GM08714 (cell line): ENCODE measurements around the gene CCDC60.

Experiments
- H3K4me3 ChIP-seq: fragments of 200-500 bp; sonication (Bioruptor generic); 2 replicates; pipeline ENCODE4 v1.5.1; 2014; ENCODE audit warnings: mild to moderate bottlenecking, low read length, inconsistent platforms
- ZNF274 ChIP-seq: IDR thresholded peaks from 2 replicates; pipeline ENCODE4 v1.6.1; 2012; ENCODE audit warnings: mild to moderate bottlenecking, low read depth, low read length

Gene CCDC60

GRCh38 chr12:119366007-119366406 lies 31.5 kb downstream of the CCDC60 start:
- H3K4me3 ChIP-seq, result no peak overlapping the region
- TF ChIP-seq ZNF274, result no peak

GRCh38 chr12:119369161-119369560 lies 34.6 kb downstream of the CCDC60 start:
- no peak for TF ChIP-seq ZNF274

GRCh38 chr12:119369907-119370546 lies 35.5 kb downstream of the CCDC60 start:
- H3K4me3 ChIP-seq, result no peak overlapping the region
- TF ChIP-seq ZNF274, result no peak

More at GRCh38 chr12:119369161-119369560, 34.6 kb downstream of the CCDC60 start:
- no peak overlapping the region for H3K4me3 ChIP-seq

GRCh38 chr12:119372540-119372939 lies 38.0 kb downstream of the CCDC60 start:
- no peak for TF ChIP-seq ZNF274

GRCh38 chr12:119373001-119373400 lies 38.5 kb downstream of the CCDC60 start:
- TF ChIP-seq ZNF274, result no peak
- no peak overlapping the region for H3K4me3 ChIP-seq

More at GRCh38 chr12:119372540-119372939, 38.0 kb downstream of the CCDC60 start:
- H3K4me3 ChIP-seq, result no peak overlapping the region

- TF ChIP-seq ZNF274, result no peak
- H3K4me3 ChIP-seq, result no peak overlapping the region
These were observed 39.1 kb downstream of the CCDC60 start for GRCh38 chr12:119373666-119374065.

GRCh38 chr12:119374635-119375034 lies 40.1 kb downstream of the CCDC60 start:
- TF ChIP-seq ZNF274, result no peak

GRCh38 chr12:119375075-119375882 lies 40.8 kb downstream of the CCDC60 start:
- TF ChIP-seq ZNF274, result no peak
- no peak overlapping the region for H3K4me3 ChIP-seq

More at GRCh38 chr12:119374635-119375034, 40.1 kb downstream of the CCDC60 start:
- H3K4me3 ChIP-seq, result no peak overlapping the region

GRCh38 chr12:119375883-119376190 lies 41.3 kb downstream of the CCDC60 start:
- H3K4me3 ChIP-seq, result no peak overlapping the region
- no peak for TF ChIP-seq ZNF274

GRCh38 chr12:119378903-119379302 lies 44.4 kb downstream of the CCDC60 start:
- no peak overlapping the region for H3K4me3 ChIP-seq
- no peak for TF ChIP-seq ZNF274

- TF ChIP-seq ZNF274, result no peak
- H3K4me3 ChIP-seq, result no peak overlapping the region
These were observed 47.1 kb downstream of the CCDC60 start for GRCh38 chr12:119381471-119382235.

GRCh38 chr12:119383206-119383605 lies 48.7 kb downstream of the CCDC60 start:
- TF ChIP-seq ZNF274, result no peak
- no peak overlapping the region for H3K4me3 ChIP-seq

GRCh38 chr12:119384340-119384739 lies 49.8 kb downstream of the CCDC60 start:
- TF ChIP-seq ZNF274, result no peak

GRCh38 chr12:119385659-119386058 lies 51.1 kb downstream of the CCDC60 start:
- no peak for TF ChIP-seq ZNF274
- no peak overlapping the region for H3K4me3 ChIP-seq

More at GRCh38 chr12:119384340-119384739, 49.8 kb downstream of the CCDC60 start:
- H3K4me3 ChIP-seq, result no peak overlapping the region
